ENCODE results near the gene MACO1. TPM values are rescaled to one million over a fixed set of nuclear protein-coding genes. Genes with fewer than 3 reads are reported as not detected.

Gene MACO1
- total and polyA plus RNA-seq, 2 donors from 2014 or later = 12.1 to 19.3 TPM

- Histone ChIP-seq H3K9ac (ENCODE audit: low read length in 3 of 3) (no peak overlapping the region), H3K27me3 (ENCODE audit: control insufficient read depth, insufficient read depth, low read length) (no peaks in the 10 kb centered on the region), H3K36me3 (ENCODE audit: control insufficient read depth in 2 of 3, insufficient read depth in 3 of 3, low read length in 3 of 3) (no peaks in the 10 kb centered on the region), H3K9me3 (ENCODE audit: control insufficient read depth in 2 of 3, insufficient read depth in 1 of 3, low read length in 3 of 3) (peaks cover 0 to 9% (median 0%) of the 10 kb centered on the region in 3 donors), H3K27ac (ENCODE audit: low read depth in 2 of 2, low read length in 2 of 2) (no peak overlapping the region), H3K4me1 (ENCODE audit: control insufficient read depth in 2 of 3, insufficient read depth in 2 of 3, low read depth in 1 of 3, low read length in 3 of 3) (peaks cover 0 to 4% (median 0%) of the 10 kb centered on the region in 3 donors), H3K4me3 (ENCODE audit: low read length in 3 of 3) (no peak overlapping the region)
- TF ChIP-seq CTCF (IDR thresholded peaks at IDR 0.05; ENCODE audit: borderline replicate concordance, extremely low read depth, insufficient read depth) = no peak
- DNase-seq (no peak), FAIRE-seq (no peak)
- intact Hi-C loops (cut with DNase I) = no loop called here
These were observed 94.6 kb downstream of the MACO1 start for GRCh38 chr1:25525361-25525688.

- DNase-seq = no peak
These were observed 96.1 kb downstream of the MACO1 start for GRCh38 chr1:25526753-25527152.

GRCh38 chr1:25527226-25527846 is 96.6 kb downstream of the MACO1 start:
- Histone ChIP-seq H3K9me3 (ENCODE audit: control insufficient read depth in 2 of 3, insufficient read depth in 1 of 3, low read length in 3 of 3) (peaks cover 0 to 9% (median 0%) of the 10 kb centered on the region in 3 donors), H3K4me3 (ENCODE audit: low read length in 3 of 3) (no peak overlapping the region), H3K27ac (ENCODE audit: low read depth in 2 of 2, low read length in 2 of 2) (no peak overlapping the region), H3K27me3 (ENCODE audit: control insufficient read depth, insufficient read depth, low read length) (no peaks in the 10 kb centered on the region), H3K4me1 (ENCODE audit: control insufficient read depth in 2 of 3, insufficient read depth in 2 of 3, low read depth in 1 of 3, low read length in 3 of 3) (no peaks in the 10 kb centered on the region), H3K9ac (ENCODE audit: low read length in 3 of 3) (no peak overlapping the region), H3K36me3 (ENCODE audit: control insufficient read depth in 2 of 3, insufficient read depth in 3 of 3, low read length in 3 of 3) (no peaks in the 10 kb centered on the region)
- FAIRE-seq (no peak), DNase-seq (no peak)
- TF ChIP-seq CTCF (IDR thresholded peaks at IDR 0.05; ENCODE audit: borderline replicate concordance, extremely low read depth, insufficient read depth) = no peak
- intact Hi-C loops (cut with DNase I) = no loop called here

More at GRCh38 chr1:25526753-25527152, 96.1 kb downstream of the MACO1 start:
- Histone ChIP-seq H3K9ac (ENCODE audit: low read length in 3 of 3) (no peak overlapping the region), H3K9me3 (ENCODE audit: control insufficient read depth in 2 of 3, insufficient read depth in 1 of 3, low read length in 3 of 3) (peaks cover 0 to 9% (median 0%) of the 10 kb centered on the region in 3 donors), H3K36me3 (ENCODE audit: control insufficient read depth in 2 of 3, insufficient read depth in 3 of 3, low read length in 3 of 3) (no peaks in the 10 kb centered on the region), H3K27ac (ENCODE audit: low read depth in 2 of 2, low read length in 2 of 2) (no peak overlapping the region), H3K4me1 (ENCODE audit: control insufficient read depth in 2 of 3, insufficient read depth in 2 of 3, low read depth in 1 of 3, low read length in 3 of 3) (peaks cover 0 to 2% (median 0%) of the 10 kb centered on the region in 3 donors), H3K27me3 (ENCODE audit: control insufficient read depth, insufficient read depth, low read length) (no peaks in the 10 kb centered on the region), H3K4me3 (ENCODE audit: low read length in 3 of 3) (no peak overlapping the region)
- no peak for FAIRE-seq
- no peak for TF ChIP-seq CTCF (IDR thresholded peaks at IDR 0.05; ENCODE audit: borderline replicate concordance, extremely low read depth, insufficient read depth)
- intact Hi-C loops (cut with DNase I) = no loop called here
